ENCODE results near the gene EVX2.

- TF ChIP-seq POLR2A (IDR thresholded peaks at IDR 0.05): no peak
- TF ChIP-seq CTCF (IDR thresholded peaks at IDR 0.05): peak; percentile 76 to 91 (median 86)
Observed at GRCh38 chr2:176096986-176097819, 13.4 kb upstream of the EVX2 start.
